SW 1271 (cell line): ENCODE measurements around the gene PHLPP1.
A peak's percentile ranks its signal among the peaks of the same experiment; 100 is the strongest.

Experiments
- DNase-seq, 2 experiments: peaks; one replicate each; lab custom pipeline; 2025; lab: John Stamatoyannopoulos, UW

Gene PHLPP1

DNA sequence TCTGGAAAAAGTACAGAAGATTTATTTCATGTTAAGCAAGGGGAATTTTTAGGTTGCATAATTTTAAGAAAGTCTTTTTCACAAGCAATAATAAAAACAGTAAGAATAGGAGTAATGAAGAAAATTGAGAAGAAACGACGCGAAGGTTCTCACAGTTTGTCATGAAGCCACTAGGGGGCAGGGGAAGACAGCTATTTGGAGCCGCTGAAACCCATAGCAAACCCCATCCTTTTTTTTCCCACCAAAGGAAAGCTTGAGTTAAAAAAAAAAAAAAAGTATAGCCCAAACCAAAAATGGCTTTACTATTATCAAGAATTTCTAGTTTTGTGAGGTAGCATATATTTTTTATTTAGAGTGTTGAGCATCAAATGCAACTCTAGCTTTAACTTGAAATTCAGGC, 300.9 kb downstream of the PHLPP1 start:
- peak in 1 of 2 experiments; percentile 23 for DNase-seq

DNA sequence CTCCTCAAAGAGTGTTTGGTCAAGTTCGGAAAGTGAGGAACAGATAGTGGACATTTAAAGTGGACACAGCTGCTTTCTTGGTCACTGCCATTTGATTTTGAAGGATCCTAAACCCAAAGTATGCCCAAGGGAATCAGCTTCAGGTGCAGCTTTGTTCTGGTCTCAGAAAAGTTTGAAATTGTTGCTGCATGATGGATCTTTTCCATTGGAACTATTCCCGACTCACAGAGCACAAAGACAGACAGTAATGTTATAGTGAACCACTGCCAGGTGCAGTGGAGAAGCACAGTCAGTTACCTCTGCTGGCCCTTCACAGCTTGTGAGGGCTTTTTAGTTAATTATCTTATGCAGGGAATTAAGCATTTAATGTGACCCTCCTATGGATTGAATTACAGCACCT, 301.7 kb downstream of the PHLPP1 start:
- DNase-seq, result no peak

DNA sequence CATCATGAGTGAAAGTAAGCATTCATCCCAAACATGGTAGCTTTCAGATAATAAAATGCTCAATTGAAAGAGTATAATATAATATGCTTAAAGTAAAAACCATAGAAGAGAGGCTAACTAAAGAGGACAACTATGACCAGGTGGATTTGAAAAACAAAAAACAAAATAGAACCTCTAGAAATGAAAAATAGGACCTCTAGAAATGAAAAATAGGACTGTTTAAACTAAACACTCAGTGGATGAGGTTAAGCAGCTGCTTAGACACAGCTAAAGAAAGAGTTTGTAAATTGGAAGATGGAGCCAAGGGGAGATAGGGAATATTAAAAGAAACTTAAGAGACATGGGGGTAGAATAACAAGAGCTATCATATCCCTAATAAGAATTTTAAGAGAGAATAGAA, 302.6 kb downstream of the PHLPP1 start:
- no peak for DNase-seq

DNA sequence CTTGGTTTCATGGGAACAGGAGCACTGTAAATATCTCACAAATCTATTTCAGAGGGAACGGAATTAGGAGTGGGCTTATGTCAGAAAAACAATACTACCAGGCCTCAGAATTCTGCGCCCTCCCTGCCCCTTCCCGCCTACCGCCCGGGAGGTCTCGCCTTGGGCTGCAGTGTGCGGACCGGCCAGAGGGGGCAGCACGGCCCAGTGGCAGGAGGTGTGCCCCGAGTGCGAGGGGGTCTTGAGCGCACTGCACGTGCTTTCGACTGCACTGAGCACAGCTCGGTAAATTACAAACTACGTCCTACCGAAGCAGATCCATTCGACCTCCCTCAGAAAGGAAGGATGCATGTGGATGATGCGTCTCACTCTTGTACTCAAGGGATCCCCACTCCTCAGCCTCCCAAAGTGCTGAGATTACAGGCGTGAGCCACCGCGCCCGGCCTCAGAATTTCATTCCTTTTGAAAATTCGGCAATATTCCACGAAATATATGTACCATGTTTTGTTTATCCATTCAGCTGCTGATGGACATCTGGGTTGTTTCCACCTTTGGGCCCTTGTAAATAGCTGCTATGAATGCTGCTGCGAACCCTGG, 307.2 kb downstream of the PHLPP1 start:
- no peak for DNase-seq

DNA sequence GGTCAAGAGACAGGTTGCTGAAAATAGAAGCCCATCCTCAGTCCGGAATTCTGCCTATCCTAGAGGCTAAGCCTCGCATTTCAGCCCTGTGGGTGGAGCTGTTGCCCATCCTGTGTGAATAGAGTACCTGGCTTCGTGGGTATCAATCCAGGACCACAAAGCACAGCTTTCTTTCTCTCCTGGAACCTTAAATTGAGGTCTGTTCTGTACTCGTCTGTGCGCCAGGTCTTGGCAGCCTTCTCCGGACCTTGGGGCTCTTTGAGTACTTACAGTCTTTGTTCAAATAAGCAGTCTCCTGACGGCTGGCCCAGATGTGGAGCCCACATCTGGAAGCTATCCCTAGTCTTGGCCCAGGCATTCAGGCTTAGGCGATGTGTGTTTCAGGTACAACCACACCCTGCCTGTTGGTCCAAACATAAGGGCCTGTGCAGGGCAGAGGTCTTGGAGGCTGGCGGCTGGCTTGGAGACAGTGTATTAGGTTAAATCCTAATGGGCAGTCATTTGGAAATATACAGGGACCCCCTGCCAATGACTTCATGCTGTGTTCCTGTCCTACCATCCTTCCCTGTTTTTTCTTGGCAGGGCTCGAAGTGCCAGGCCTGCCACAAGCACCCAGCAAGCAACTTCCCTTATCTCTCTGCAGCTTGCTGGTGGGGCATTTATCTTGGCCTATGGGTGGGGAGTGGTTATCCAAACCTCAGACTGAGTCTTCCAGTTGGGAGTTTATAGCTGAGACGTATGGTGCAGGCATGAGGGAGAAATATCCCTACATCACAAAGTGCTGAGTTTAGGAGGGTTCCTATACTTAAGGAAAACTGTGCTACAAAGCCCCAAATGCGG, 310.1 kb downstream of the PHLPP1 start:
- no peak for DNase-seq

DNA sequence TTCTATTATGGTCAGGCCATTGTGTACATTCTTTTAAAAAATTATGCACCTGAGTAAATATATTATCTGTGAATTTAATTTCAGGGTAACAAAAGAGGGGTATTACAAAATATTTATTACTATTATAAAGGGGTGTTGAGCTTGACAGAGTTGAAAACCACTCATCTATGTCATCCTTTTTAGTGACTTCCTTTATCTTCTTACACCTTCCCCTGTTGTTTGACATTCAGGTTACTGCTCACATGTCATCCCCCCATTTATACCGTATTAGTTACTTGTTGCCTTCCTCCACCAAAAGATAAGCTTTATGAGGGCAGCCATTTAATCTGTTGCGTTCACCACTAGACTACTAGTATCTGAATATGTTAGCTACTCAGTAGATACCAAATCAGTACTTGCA, 313.0 kb downstream of the PHLPP1 start:
- DNase-seq, result no peak
